ENCODE data around the gene ZFP3. TPM values are rescaled to one million over a fixed set of nuclear protein-coding genes. Genes with fewer than 3 reads are reported as not detected.

Gene ZFP3
- polyA plus RNA-seq, 1 of the 3 experiments (the other 2 are of a cell fraction): 1.5 TPM

DNA sequence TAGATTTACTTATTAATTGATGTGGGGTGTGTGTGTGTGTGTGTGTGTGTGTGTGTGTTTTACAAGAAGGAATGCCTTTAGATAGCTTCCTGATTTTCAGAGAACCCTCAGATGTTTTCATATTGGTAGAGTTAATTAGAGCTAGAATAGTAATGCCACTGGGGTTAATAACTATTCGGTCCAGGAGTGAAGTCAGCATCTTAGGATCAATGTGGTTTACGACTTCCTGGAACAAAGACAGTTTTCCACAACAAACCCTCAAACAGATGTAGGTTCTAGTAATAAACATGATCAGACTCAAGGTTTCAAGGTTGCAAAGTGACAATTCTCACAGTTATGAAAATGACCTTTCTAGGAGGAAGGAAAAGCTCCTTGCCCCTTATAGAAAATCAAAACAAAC, 30.8 kb upstream of the ZFP3 start:
- DNase-seq: no peak
- no peak overlapping the region for H3K4me2 ChIP-seq
- H4K20me1 ChIP-seq (ENCODE audit: insufficient read depth): no peaks in the 10 kb centered on the region
- peaks cover 0 to 2% of the 10 kb centered on the region in 2 experiments; a peak in 1 of 4 replicates for H3K4me1 ChIP-seq (ENCODE audit: control insufficient read depth in 1 of 2, insufficient read depth in 2 of 2, low read depth in 1 of 2, low read length in 1 of 2)
- WGBS (ENCODE audit: low lambda C conversion rate): 84% methylated on average over 2 of the region's 2 CpGs
- no peak overlapping the region for H3K27ac ChIP-seq (ENCODE audit: low read depth in 2 of 2, low read length in 1 of 2)
- POLR2A ChIA-PET: no interaction called here
- H3F3A ChIP-seq (replicated peaks; ENCODE audit: insufficient read depth): no peaks in the 10 kb centered on the region
- no peak overlapping the region for H3K9ac ChIP-seq
- H3K36me3 ChIP-seq (replicated peaks in 1 of 2; ENCODE audit: control insufficient read depth in 1 of 2, insufficient read depth in 2 of 2, low read length in 1 of 2): no peaks in the 10 kb centered on the region
- no peaks in the 10 kb centered on the region for H3K9me3 ChIP-seq
- no peaks in the 10 kb centered on the region for H3K27me3 ChIP-seq (ENCODE audit: insufficient read depth)
- no peak overlapping the region for H3K4me3 ChIP-seq (ENCODE audit: low read depth in 2 of 2, low read length in 1 of 2)
- H3K79me2 ChIP-seq (ENCODE audit: insufficient read depth): no peaks in the 10 kb centered on the region
- no peak overlapping the region for H2AFZ ChIP-seq (ENCODE audit: low read depth)
- TF ChIP-seq, protein P1, sequence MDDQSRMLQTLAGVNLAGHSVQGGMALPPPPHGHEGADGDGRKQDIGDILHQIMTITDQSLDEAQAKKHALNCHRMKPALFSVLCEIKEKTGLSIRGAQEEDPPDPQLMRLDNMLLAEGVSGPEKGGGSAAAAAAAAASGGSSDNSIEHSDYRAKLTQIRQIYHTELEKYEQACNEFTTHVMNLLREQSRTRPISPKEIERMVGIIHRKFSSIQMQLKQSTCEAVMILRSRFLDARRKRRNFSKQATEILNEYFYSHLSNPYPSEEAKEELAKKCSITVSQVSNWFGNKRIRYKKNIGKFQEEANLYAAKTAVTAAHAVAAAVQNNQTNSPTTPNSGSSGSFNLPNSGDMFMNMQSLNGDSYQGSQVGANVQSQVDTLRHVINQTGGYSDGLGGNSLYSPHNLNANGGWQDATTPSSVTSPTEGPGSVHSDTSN (IDR thresholded peaks at IDR 0.05): no peak
- TF ChIP-seq FOSL2 (IDR thresholded peaks at IDR 0.05; ENCODE audit: borderline replicate concordance, low read depth) (no peak), TCF12 (IDR thresholded peaks at IDR 0.05) (no peak)
- no peaks in the 10 kb centered on the region for H3K9me2 ChIP-seq
- CTCF ChIA-PET: no interaction called here

- H3K27me3 ChIP-seq (ENCODE audit: insufficient read depth): no peaks in the 10 kb centered on the region
- H3K4me2 ChIP-seq: no peak overlapping the region
- H3K79me2 ChIP-seq (ENCODE audit: insufficient read depth): no peaks in the 10 kb centered on the region
- no peak overlapping the region for H3K9ac ChIP-seq
- DNase-seq: no peak
- H3K4me3 ChIP-seq (ENCODE audit: low read depth in 2 of 2, low read length in 1 of 2): no peak overlapping the region
- no peaks in the 10 kb centered on the region for H3K36me3 ChIP-seq (replicated peaks in 1 of 2; ENCODE audit: control insufficient read depth in 1 of 2, insufficient read depth in 2 of 2, low read length in 1 of 2)
- POLR2A ChIA-PET: no interaction called here
- 70% methylated on average over 5 of the region's 5 CpGs for WGBS (ENCODE audit: low lambda C conversion rate)
- no peaks in the 10 kb centered on the region for H3K9me2 ChIP-seq
- CTCF ChIA-PET: interaction anchor here (0.9 to 1.8 kb wide), 4 partner anchors 12 to 62 kb away, joined by 3 to 12 read pairs (median 4); partner anchors contain the start of gene CAMTA2
- H3K4me1 ChIP-seq (ENCODE audit: control insufficient read depth in 1 of 2, insufficient read depth in 2 of 2, low read depth in 1 of 2, low read length in 1 of 2): peaks cover 0 to 2% of the 10 kb centered on the region in 2 experiments; a peak in 1 of 4 replicates
- H3K9me3 ChIP-seq: no peaks in the 10 kb centered on the region
- peak overlapping the region; percentile 37; the same call in 1 of the 2 replicates for H2AFZ ChIP-seq (ENCODE audit: low read depth)
- no peak for TF ChIP-seq MEF2A (IDR thresholded peaks at IDR 0.05; ENCODE audit: borderline replicate concordance, low read depth)
- TF ChIP-seq IRF3 (IDR thresholded peaks at IDR 0.05; ENCODE audit: low read depth, low read length): no peak
- TF ChIP-seq TCF12 (IDR thresholded peaks at IDR 0.05): no peak
- TF ChIP-seq GABPA (IDR thresholded peaks at IDR 0.05; ENCODE audit: low read depth): no peak
- TF ChIP-seq CHD2 (IDR thresholded peaks at IDR 0.05; ENCODE audit: low read length, partially characterized antibody): no peak
- TF ChIP-seq, protein P2, sequence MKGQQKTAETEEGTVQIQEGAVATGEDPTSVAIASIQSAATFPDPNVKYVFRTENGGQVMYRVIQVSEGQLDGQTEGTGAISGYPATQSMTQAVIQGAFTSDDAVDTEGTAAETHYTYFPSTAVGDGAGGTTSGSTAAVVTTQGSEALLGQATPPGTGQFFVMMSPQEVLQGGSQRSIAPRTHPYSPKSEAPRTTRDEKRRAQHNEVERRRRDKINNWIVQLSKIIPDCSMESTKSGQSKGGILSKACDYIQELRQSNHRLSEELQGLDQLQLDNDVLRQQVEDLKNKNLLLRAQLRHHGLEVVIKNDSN (IDR thresholded peaks at IDR 0.05; ENCODE audit: borderline replicate concordance, low read depth): no peak
- no peak for TF ChIP-seq POLR2AphosphoS5 (IDR thresholded peaks at IDR 0.05; ENCODE audit: low read depth, low read length)
- TF ChIP-seq RCOR1 (IDR thresholded peaks at IDR 0.05; ENCODE audit: low read length): no peak
- no peak for TF ChIP-seq FOXJ3 (CRISPR knock-in tag; IDR thresholded peaks at IDR 0.05)
- TF ChIP-seq, protein P3, sequence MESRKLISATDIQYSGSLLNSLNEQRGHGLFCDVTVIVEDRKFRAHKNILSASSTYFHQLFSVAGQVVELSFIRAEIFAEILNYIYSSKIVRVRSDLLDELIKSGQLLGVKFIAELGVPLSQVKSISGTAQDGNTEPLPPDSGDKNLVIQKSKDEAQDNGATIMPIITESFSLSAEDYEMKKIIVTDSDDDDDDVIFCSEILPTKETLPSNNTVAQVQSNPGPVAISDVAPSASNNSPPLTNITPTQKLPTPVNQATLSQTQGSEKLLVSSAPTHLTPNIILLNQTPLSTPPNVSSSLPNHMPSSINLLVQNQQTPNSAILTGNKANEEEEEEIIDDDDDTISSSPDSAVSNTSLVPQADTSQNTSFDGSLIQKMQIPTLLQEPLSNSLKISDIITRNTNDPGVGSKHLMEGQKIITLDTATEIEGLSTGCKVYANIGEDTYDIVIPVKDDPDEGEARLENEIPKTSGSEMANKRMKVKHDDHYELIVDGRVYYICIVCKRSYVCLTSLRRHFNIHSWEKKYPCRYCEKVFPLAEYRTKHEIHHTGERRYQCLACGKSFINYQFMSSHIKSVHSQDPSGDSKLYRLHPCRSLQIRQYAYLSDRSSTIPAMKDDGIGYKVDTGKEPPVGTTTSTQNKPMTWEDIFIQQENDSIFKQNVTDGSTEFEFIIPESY (IDR thresholded peaks at IDR 0.05; ENCODE audit: borderline replicate concordance, low read depth): no peak
- H4K20me1 ChIP-seq (ENCODE audit: insufficient read depth): no peaks in the 10 kb centered on the region
- no peaks in the 10 kb centered on the region for H3F3A ChIP-seq (replicated peaks; ENCODE audit: insufficient read depth)
- peak overlapping the region in 1 of 2 experiments; percentile 12; a peak in 1 of 4 replicates for H3K27ac ChIP-seq (ENCODE audit: low read depth in 2 of 2, low read length in 1 of 2)
Observed at GRCh38 chr17:5049314-5049841, 28.9 kb upstream of the ZFP3 start.
